Measurements from ENCODE around the gene MAP3K2. TPM values are rescaled to one million over a fixed set of nuclear protein-coding genes. Genes with fewer than 3 reads are reported as not detected.

The MAP3K2 gene
- 10 to 100 TPM; 23.2 to 25.4 (median 23.7) TPM for polyA plus RNA-seq (ENCODE audit: insufficient read length in 3 of 3)

DNA sequence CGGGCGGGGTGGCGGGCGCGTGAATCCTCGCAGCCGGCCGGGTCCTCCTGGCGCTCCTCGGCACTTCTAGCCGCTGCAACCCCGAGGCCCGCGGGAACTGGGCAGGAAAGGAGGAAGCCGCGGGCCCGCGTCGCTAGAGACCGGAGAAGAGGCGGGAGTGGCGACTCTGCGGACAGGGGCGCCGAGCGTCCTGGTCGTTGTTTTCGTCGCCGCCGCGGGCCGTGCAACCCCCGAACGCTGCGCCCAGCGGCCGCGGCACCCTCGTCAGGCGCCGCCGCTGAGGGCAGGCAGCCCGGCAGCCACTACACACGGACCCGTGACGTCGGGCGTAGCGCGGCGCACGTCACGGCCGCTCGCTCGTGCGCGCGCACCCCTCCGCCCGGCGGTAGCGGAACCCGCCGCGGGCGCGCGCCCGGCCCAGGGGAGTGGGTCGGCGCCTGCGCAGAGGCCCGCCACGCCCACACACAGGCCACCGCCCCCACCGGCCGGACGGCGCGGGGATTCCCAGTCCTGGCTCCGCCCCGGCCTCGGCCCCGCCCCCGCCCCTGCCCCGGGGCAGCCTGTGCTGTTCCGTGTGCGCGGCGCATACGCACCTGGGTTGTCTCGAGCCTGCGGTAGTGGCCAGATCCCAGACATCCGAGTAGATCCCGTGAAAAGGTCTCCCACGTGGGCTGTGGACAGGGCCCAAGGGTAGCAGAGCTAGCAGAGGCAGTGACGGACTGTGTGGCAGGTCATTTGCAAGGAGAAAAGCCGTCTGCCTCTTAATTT, at the start of gene MAP3K2:
Gene MAP3K2 (minus strand): TSS at position 321 of the 768 bp plus-strand sequence. CDS start 44,846 bp downstream, outside the sequence.
- DNase-seq (ENCODE audit: low read depth in 3 of 3, low spot score in 2 of 3) = peak in 2 of 3 donors; percentile 83

- no peak for DNase-seq (ENCODE audit: low read depth in 3 of 3, low spot score in 2 of 3)
Measured at GRCh38 chr2:127437056-127437455, 49.3 kb upstream of the MAP3K2 start.

DNA sequence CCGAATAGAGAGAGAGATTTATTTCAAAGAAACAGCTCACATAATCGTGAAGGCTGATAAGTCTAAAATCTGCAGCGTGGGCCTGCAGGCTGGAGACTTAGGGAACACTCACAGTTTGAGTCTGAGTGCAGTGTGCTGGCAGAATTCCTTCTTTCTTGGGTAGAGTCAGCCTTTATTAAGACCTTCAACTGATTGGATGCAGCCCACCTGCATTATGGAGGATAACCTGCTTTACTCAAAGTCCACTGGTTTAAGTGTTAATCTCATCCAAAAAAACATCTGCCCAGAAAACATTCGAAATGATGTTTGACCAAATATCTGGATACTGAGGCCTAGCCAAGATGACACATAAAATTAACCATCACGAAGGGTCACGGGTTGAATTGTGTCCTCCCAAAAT, 46.7 kb upstream of the MAP3K2 start:
- no peak for DNase-seq (ENCODE audit: low read depth in 3 of 3, low spot score in 2 of 3)

- DNase-seq (ENCODE audit: low read depth in 3 of 3, low spot score in 2 of 3) = no peak
Measured at GRCh38 chr2:127431408-127432023, 43.7 kb upstream of the MAP3K2 start.

- no peak for DNase-seq (ENCODE audit: low read depth in 3 of 3, low spot score in 2 of 3)
Measured at GRCh38 chr2:127429844-127430425, 42.2 kb upstream of the MAP3K2 start.

GRCh38 chr2:127429291-127429690, 41.5 kb upstream of the MAP3K2 start:
- DNase-seq (ENCODE audit: low read depth in 3 of 3, low spot score in 2 of 3) = no peak

DNA sequence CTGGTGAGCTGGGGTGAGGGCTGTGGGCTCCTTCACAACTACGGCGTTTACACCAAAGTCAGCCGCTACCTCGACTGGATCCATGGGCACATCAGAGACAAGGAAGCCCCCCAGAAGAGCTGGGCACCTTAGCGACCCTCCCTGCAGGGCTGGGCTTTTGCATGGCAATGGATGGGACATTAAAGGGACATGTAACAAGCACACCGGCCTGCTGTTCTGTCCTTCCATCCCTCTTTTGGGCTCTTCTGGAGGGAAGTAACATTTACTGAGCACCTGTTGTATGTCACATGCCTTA, 41.0 kb upstream of the MAP3K2 start:
- no peak for DNase-seq (ENCODE audit: low read depth in 3 of 3, low spot score in 2 of 3)

DNA sequence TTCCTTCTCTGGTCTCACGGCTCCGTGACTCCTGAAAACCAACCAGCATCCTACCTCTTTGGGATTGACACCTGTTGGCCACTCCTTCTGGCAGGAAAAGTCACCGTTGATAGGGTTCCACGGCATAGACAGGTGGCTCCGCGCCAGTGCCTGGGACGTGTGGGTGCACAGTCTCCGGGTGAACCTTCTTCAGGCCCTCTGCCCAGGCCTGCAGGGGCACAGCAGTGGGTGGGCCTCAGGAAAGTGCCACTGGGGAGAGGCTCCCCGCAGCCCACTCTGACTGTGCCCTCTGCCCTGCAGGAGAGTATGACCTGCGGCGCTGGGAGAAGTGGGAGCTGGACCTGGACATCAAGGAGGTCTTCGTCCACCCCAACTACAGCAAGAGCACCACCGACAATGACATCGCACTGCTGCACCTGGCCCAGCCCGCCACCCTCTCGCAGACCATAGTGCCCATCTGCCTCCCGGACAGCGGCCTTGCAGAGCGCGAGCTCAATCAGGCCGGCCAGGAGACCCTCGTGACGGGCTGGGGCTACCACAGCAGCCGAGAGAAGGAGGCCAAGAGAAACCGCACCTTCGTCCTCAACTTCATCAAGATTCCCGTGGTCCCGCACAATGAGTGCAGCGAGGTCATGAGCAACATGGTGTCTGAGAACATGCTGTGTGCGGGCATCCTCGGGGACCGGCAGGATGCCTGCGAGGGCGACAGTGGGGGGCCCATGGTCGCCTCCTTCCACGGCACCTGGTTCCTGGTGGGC, 40.5 kb upstream of the MAP3K2 start:
- DNase-seq (ENCODE audit: low read depth in 3 of 3, low spot score in 2 of 3) = no peak

- no peak for DNase-seq (ENCODE audit: low read depth in 3 of 3, low spot score in 2 of 3)
Measured at GRCh38 chr2:127427376-127428056, 39.7 kb upstream of the MAP3K2 start.

GRCh38 chr2:127426501-127427354, 39.0 kb upstream of the MAP3K2 start:
- no peak for DNase-seq (ENCODE audit: low read depth in 3 of 3, low spot score in 2 of 3)

DNA sequence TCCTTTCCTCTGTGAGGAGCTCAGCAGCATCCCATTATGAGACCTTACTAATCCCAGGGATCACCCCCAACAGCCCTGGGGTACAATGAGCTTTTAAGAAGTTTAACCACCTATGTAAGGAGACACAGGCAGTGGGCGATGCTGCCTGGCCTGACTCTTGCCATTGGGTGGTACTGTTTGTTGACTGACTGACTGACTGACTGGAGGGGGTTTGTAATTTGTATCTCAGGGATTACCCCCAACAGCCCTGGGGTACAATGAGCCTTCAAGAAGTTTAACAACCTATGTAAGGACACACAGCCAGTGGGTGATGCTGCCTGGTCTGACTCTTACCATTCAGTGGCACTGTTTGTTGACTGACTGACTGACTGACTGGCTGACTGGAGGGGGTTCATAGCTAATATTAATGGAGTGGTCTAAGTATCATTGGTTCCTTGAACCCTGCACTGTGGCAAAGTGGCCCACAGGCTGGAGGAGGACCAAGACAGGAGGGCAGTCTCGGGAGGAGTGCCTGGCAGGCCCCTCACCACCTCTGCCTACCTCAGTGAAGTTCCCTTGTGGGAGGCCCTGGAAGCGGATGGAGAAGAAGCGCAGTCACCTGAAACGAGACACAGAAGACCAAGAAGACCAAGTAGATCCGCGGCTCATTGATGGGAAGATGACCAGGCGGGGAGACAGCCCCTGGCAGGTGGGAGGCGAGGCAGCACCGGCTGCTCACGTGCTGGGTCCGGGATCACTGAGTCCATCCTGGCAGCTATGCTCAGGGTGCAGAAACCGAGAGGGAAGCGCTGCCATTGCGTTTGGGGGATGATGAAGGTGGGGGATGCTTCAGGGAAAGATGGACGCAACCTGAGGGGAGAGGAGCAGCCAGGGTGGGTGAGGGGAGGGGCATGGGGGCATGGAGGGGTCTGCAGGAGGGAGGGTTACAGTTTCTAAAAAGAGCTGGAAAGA, 38.0 kb upstream of the MAP3K2 start:
- DNase-seq (ENCODE audit: low read depth in 3 of 3, low spot score in 2 of 3) = no peak

DNA sequence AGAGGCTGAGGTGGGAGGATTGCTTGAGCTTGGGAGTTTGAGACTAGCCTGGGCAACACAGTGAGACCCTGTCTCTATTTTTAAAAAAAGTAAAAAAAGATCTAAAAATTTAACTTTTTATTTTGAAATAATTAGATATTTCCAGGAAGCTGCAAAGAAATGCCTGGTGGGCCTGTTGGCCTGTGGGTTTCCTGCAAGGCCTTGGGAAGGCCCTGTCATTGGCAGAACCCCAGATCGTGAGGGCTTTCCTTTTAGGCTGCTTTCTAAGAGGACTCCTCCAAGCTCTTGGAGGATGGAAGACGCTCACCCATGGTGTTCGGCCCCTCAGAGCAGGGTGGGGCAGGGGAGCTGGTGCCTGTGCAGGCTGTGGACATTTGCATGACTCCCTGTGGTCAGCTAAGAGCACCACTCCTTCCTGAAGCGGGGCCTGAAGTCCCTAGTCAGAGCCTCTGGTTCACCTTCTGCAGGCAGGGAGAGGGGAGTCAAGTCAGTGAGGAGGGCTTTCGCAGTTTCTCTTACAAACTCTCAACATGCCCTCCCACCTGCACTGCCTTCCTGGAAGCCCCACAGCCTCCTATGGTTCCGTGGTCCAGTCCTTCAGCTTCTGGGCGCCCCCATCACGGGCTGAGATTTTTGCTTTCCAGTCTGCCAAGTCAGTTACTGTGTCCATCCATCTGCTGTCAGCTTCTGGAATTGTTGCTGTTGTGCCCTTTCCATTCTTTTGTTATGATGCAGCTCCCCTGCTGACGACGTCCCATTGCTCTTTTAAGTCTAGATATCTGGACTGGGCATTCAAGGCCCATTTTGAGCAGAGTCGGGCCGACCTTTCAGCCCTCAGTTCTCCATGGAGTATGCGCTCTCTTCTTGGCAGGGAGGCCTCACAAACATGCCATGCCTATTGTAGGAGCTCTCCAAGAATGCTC, 37.1 kb upstream of the MAP3K2 start:
- DNase-seq (ENCODE audit: low read depth in 3 of 3, low spot score in 2 of 3) = no peak

GRCh38 chr2:127423880-127424279, 36.1 kb upstream of the MAP3K2 start:
- no peak for DNase-seq (ENCODE audit: low read depth in 3 of 3, low spot score in 2 of 3)

GRCh38 chr2:127423478-127423843, 35.7 kb upstream of the MAP3K2 start:
- no peak for DNase-seq (ENCODE audit: low read depth in 3 of 3, low spot score in 2 of 3)

DNA sequence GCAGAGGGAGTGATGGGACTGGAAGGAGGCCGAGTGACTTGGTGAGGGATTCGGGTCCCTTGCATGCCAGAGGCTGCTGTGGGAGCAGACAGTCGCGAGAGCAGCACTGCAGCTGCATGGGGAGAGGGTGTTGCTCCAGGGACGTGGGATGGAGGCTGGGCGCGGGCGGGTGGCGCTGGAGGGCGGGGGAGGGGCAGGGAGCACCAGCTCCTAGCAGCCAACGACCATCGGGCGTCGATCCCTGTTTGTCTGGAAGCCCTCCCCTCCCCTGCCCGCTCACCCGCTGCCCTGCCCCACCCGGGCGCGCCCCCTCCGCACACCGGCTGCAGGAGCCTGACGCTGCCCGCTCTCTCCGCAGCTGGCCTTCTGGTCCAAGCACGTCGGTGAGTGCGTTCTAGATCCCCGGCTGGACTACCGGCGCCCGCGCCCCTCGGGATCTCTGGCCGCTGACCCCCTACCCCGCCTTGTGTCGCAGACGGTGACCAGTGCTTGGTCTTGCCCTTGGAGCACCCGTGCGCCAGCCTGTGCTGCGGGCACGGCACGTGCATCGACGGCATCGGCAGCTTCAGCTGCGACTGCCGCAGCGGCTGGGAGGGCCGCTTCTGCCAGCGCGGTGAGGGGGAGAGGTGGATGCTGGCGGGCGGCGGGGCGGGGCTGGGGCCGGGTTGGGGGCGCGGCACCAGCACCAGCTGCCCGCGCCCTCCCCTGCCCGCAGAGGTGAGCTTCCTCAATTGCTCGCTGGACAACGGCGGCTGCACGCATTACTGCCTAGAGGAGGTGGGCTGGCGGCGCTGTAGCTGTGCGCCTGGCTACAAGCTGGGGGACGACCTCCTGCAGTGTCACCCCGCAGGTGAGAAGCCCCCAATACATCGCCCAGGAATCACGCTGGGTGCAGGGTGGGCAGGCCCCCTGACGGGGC, 35.0 kb upstream of the MAP3K2 start:
- DNase-seq (ENCODE audit: low read depth in 3 of 3, low spot score in 2 of 3) = no peak

- no peak for DNase-seq (ENCODE audit: low read depth in 3 of 3, low spot score in 2 of 3)
Measured at GRCh38 chr2:127421871-127422558, 34.2 kb upstream of the MAP3K2 start.

Data from right renal cortex interstitium (tissue), 3 donors.